ENCODE measurements around the gene ANKRD33B.

The ANKRD33B gene

DNA sequence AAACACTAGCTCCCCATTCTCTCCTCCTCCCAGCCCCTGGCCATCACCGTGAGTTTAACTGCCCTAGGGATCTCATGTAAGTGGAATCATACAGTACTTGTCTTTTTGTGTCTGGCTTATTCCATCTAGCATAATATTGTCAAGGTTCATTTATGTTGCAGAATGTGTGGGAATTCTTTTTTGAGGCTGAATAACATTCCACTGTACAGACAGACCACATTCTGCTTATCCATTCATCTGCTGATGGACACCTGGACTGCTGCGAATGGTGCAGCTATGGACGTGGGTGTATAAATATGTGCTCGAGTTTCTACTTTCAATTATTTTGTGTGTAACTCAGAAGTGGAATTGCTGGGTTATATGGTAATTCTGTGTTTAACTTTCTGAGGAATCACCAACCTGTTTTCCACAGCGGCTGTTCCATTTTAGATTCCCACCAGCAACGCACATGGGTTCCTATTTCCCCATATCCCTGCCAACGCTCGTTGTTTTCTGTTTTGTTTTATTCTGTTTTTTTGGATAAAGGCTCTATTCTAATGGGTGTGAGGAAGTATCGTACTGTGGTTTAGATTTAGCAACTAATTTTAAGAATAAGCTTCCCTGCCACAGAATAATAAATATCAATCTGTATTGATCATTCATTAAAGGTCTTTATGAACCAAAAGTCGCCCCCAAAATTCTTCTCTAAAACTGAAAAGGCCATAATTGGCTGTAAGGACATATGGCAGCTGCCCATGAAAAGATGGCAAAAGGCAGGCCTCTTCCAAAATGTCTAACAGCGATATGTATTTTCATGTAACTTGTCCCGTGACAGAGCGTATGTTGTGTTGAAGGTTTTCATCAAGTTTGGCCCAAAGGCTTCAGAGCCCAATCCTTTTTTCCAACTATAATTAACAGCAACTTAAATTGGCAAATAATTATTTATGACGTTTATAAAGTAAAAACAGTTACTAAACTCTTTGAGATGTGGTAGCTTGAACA, 126.9 kb downstream of the ANKRD33B start:
- Histone ChIP-seq H3K27me3 (ENCODE audit: low read depth, low read length) (no peaks in the 10 kb centered on the region), H3K4me3 (ENCODE audit: low read depth in 1 of 2, low read length in 2 of 2) (no peak overlapping the region), H3K9me3 (ENCODE audit: control insufficient read depth in 1 of 2, low read length in 2 of 2) (no peaks in the 10 kb centered on the region), H3K4me1 (ENCODE audit: control insufficient read depth in 1 of 2, insufficient read depth in 2 of 2, low read length in 2 of 2) (peaks cover 0 to 8% of the 10 kb centered on the region in 2 donors), H3K27ac (ENCODE audit: low read length) (no peak overlapping the region), H3K36me3 (ENCODE audit: control insufficient read depth in 1 of 2, insufficient read depth in 2 of 2, low read length in 2 of 2) (peaks cover 6 to 9% of the 10 kb centered on the region in 2 donors)

DNA sequence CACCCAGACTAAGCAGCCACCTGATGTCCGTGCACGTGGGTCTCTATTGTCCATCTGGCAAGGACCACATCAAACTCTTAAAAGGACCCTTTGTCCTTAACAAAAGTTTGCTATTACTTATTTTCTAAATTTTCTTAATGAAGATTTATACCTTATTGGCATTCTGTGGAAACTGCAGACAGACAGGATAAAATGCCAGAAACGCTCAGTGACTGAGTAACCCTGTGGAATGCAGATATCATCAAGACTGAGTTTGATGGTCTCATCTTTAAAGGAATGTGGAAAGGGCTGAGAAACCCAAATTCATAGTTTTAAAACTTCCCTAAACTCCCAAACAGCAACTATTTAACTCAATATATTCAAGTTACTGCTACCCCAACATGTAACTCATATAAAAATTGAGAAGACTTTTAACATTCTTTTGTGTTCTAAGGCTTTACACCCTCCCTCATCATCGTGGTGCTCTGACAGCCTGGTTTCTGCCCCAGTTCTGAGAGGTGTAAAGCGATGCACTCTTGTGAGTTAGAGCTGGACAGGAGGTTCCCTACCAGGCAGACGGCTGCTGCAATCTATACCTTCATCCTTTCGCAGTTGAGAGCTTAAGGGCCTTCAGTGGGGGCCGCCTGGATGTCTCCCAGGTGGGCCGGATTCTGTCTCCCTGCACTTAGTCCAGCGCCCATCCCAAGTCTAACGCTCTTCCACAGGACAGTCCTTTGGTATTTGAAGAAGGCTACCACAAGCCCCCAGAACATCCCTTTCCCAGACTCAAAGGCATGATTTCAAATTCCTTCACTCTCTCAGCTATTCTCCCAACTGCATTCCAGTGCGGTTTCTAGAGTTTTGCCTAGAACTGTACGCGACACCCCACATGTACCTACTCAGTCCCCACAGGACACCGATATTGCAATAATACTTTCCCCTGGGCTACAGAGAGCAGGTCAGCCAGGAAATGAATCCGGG, 128.2 kb downstream of the ANKRD33B start:
- Histone ChIP-seq H3K36me3 (ENCODE audit: control insufficient read depth in 1 of 2, insufficient read depth in 2 of 2, low read length in 2 of 2) (peaks cover 3 to 9% of the 10 kb centered on the region in 2 donors), H3K27me3 (ENCODE audit: low read depth, low read length) (no peaks in the 10 kb centered on the region), H3K27ac (ENCODE audit: low read length) (no peak overlapping the region), H3K9me3 (ENCODE audit: control insufficient read depth in 1 of 2, low read length in 2 of 2) (no peaks in the 10 kb centered on the region), H3K4me3 (ENCODE audit: low read depth in 1 of 2, low read length in 2 of 2) (no peak overlapping the region), H3K4me1 (ENCODE audit: control insufficient read depth in 1 of 2, insufficient read depth in 2 of 2, low read length in 2 of 2) (peaks cover 0 to 8% of the 10 kb centered on the region in 2 donors)

DNA sequence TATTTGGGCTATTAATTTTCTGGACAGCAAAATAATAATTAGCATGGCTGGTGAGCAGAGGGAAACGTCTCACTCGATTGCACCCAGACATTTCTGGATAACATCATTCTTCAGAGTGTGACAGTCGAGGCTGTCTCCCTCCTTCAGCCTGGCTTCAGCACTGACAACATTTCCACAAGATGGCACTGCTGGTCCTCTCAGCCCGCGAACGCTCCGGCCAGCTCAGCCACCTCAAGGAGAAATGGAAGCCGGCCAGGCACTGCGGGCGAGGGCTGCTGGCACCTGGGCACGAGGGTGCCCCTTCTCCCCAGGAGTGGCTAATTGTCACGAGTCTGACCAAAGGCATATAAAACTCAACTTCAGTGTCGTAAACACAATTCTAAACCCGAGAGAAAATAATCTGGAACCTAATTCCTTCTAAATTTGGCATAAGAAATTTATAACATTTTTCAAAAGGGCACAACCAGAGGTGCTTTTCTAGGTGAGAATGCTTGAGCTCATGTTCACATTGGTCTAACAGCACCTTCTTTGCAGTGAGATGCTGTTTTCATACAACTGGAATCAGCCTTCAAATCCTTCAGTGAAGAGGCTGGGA, 131.3 kb downstream of the ANKRD33B start:
- H3K9me3 ChIP-seq (ENCODE audit: control insufficient read depth in 1 of 2, low read length in 2 of 2) = no peaks in the 10 kb centered on the region
- H3K4me1 ChIP-seq (ENCODE audit: control insufficient read depth in 1 of 2, insufficient read depth in 2 of 2, low read length in 2 of 2) = peaks cover 0 to 8% of the 10 kb centered on the region in 2 donors
- H3K27ac ChIP-seq (ENCODE audit: low read length) = no peak overlapping the region
- H3K4me3 ChIP-seq (ENCODE audit: low read depth in 1 of 2, low read length in 2 of 2) = no peak overlapping the region
- H3K27me3 ChIP-seq (ENCODE audit: low read depth, low read length) = no peaks in the 10 kb centered on the region
- peaks cover 3 to 10% of the 10 kb centered on the region in 2 donors for H3K36me3 ChIP-seq (ENCODE audit: control insufficient read depth in 1 of 2, insufficient read depth in 2 of 2, low read length in 2 of 2)

DNA sequence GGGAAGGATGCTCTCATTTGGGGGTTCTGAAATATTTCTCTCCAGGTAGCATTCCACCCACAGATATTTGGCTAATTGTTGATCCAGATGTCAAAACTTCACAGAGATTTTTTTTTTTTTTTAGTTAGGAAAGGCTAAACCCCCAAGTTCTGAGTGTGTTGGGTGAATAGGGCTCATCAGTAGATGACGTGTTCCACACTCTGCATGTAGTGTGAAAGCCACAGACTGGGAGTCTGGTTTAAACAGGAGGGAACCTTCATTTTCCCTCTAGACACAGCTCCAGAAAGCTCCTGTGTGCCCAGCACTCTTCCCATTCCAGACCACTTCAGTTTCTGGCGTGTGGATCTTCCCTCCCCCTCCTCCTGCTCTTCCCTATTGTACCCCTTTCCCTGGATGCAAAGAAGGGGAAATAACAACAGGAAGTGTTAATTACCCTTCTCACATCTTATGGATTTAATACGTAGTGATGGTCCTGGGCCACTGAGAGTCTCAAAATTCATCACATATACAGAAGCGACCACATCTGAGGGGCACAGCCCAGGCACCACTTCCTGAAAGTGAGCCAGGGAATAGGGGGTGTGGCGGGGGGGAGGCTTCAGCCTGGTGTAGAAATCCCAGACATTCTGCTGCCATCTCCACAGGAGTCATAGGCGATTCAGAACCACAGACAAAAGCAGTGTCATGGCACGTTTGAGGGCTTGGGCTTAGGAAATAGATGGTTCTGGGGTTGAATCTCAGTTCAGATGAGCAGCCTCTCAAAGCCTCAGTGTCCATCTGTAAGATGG, 132.1 kb downstream of the ANKRD33B start:
- H3K27me3 ChIP-seq (ENCODE audit: low read depth, low read length) = no peaks in the 10 kb centered on the region
- H3K9me3 ChIP-seq (ENCODE audit: control insufficient read depth in 1 of 2, low read length in 2 of 2) = no peaks in the 10 kb centered on the region
- H3K36me3 ChIP-seq (ENCODE audit: control insufficient read depth in 1 of 2, insufficient read depth in 2 of 2, low read length in 2 of 2) = peaks cover 3 to 5% of the 10 kb centered on the region in 2 donors
- no peak overlapping the region for H3K27ac ChIP-seq (ENCODE audit: low read length)
- peaks cover 0 to 8% of the 10 kb centered on the region in 2 donors for H3K4me1 ChIP-seq (ENCODE audit: control insufficient read depth in 1 of 2, insufficient read depth in 2 of 2, low read length in 2 of 2)
- H3K4me3 ChIP-seq (ENCODE audit: low read depth in 1 of 2, low read length in 2 of 2) = no peak overlapping the region

DNA sequence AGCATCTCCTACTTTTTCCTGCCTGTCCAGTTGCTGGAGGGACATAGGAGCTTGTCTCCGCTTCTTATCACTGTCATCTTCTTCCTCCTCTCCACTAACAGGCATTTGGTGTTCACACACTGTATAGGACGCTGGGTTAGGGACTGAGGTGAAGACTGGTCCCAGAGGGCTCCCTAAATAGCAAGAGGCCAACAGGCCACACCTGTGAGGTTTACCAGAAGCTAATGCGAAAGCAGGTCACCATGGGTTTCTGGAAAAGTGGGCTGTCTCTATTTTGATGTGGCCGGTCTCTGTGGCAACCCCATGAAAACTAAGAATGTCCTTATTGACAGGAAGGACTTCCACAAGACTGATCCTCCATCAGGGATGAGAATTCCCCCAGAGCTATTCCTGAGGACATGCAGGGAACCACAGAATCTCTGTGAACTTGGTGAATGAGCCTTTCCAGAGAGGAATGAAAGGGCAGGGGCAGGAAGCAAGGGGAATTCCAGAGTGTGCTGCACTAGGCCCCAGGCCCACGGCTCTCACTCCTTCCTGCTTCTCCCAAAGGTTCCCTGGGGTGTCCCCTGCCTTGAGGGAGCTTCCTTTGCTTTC, 135.5 kb downstream of the ANKRD33B start:
- Histone ChIP-seq H3K4me3 (ENCODE audit: low read depth in 1 of 2, low read length in 2 of 2) (no peak overlapping the region), H3K4me1 (ENCODE audit: control insufficient read depth in 1 of 2, insufficient read depth in 2 of 2, low read length in 2 of 2) (peaks cover 3 to 14% of the 10 kb centered on the region in 2 donors), H3K9me3 (ENCODE audit: control insufficient read depth in 1 of 2, low read length in 2 of 2) (no peaks in the 10 kb centered on the region), H3K36me3 (ENCODE audit: control insufficient read depth in 1 of 2, insufficient read depth in 2 of 2, low read length in 2 of 2) (peaks cover 0 to 4% of the 10 kb centered on the region in 2 donors), H3K27me3 (ENCODE audit: low read depth, low read length) (no peaks in the 10 kb centered on the region), H3K27ac (ENCODE audit: low read length) (no peak overlapping the region)

DNA sequence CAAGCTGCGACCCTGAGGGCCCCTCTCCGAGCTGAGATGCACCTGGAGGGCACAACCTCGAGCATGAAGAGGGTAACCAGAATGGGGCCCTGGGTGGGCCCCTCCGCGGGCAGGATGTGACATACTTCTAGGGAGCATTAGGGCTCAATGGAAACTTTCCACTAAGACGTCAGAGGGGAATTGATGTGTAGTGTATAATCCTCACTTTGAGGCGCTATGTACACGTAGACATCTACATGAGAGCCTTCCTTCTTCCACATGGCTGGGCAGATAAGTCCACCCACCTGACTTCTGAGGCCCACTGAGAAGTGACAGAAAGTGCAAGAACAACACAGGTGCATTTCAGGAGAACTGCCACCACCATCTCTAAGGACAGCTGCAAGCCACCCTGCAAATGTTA, 136.1 kb downstream of the ANKRD33B start:
- Histone ChIP-seq H3K4me3 (ENCODE audit: low read depth in 1 of 2, low read length in 2 of 2) (no peak overlapping the region), H3K27ac (ENCODE audit: low read length) (no peak overlapping the region), H3K27me3 (ENCODE audit: low read depth, low read length) (no peaks in the 10 kb centered on the region), H3K36me3 (ENCODE audit: control insufficient read depth in 1 of 2, insufficient read depth in 2 of 2, low read length in 2 of 2) (peaks cover 0 to 4% of the 10 kb centered on the region in 2 donors), H3K9me3 (ENCODE audit: control insufficient read depth in 1 of 2, low read length in 2 of 2) (no peaks in the 10 kb centered on the region), H3K4me1 (ENCODE audit: control insufficient read depth in 1 of 2, insufficient read depth in 2 of 2, low read length in 2 of 2) (peaks cover 3 to 10% of the 10 kb centered on the region in 2 donors)

DNA sequence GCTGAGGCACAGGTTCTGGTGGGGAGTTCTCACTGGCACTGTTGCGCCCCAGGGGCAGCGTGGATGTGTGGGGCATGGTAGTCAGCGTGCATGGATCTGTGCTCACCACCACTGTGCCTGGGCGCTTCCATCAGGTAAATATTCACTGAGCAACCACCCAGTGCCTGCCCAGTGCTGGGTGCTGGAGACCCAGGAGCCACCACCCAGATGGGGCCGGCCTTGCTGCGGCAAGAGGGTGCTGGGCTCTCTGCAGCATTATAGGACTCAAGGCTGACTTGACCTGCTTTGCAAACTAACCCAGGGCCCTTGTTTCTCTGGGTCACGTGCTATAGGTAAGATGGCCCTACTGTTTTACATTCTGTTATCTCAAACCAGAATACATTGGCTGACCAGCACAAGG, 136.6 kb downstream of the ANKRD33B start:
- peaks cover 0 to 4% of the 10 kb centered on the region in 2 donors for H3K36me3 ChIP-seq (ENCODE audit: control insufficient read depth in 1 of 2, insufficient read depth in 2 of 2, low read length in 2 of 2)
- H3K4me3 ChIP-seq (ENCODE audit: low read depth in 1 of 2, low read length in 2 of 2) = no peak overlapping the region
- no peaks in the 10 kb centered on the region for H3K27me3 ChIP-seq (ENCODE audit: low read depth, low read length)
- no peaks in the 10 kb centered on the region for H3K9me3 ChIP-seq (ENCODE audit: control insufficient read depth in 1 of 2, low read length in 2 of 2)
- H3K4me1 ChIP-seq (ENCODE audit: control insufficient read depth in 1 of 2, insufficient read depth in 2 of 2, low read length in 2 of 2) = peaks cover 3 to 6% of the 10 kb centered on the region in 2 donors
- H3K27ac ChIP-seq (ENCODE audit: low read length) = no peak overlapping the region

DNA sequence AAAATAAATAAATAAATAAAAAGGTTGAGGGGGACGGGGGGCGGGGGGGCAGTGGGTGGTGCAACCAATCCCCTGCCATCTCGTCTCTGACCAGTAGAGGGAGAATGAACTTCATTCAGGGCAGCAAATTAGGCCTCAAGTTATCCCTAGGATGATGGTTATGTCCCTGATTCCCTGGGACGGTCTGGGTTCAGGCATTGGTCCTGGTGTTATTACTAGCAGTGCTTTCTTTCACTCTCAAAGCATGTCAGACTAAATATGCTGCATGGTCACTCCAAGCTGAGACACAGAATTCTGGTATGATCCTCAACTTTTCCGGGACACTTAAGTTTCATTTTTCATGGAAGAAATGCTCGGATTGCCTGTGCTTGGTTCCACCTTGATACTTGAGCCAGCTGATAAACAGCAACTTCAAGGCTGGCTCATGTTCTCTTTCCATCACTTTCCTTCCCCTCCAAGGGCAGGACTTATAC, 137.7 kb downstream of the ANKRD33B start:
- Histone ChIP-seq H3K9me3 (ENCODE audit: control insufficient read depth in 1 of 2, low read length in 2 of 2) (no peaks in the 10 kb centered on the region), H3K4me1 (ENCODE audit: control insufficient read depth in 1 of 2, insufficient read depth in 2 of 2, low read length in 2 of 2) (peaks cover 3 to 6% of the 10 kb centered on the region in 2 donors), H3K36me3 (ENCODE audit: control insufficient read depth in 1 of 2, insufficient read depth in 2 of 2, low read length in 2 of 2) (peaks cover 0 to 4% of the 10 kb centered on the region in 2 donors), H3K4me3 (ENCODE audit: low read depth in 1 of 2, low read length in 2 of 2) (no peak overlapping the region), H3K27ac (ENCODE audit: low read length) (no peak overlapping the region), H3K27me3 (ENCODE audit: low read depth, low read length) (no peaks in the 10 kb centered on the region)

DNA sequence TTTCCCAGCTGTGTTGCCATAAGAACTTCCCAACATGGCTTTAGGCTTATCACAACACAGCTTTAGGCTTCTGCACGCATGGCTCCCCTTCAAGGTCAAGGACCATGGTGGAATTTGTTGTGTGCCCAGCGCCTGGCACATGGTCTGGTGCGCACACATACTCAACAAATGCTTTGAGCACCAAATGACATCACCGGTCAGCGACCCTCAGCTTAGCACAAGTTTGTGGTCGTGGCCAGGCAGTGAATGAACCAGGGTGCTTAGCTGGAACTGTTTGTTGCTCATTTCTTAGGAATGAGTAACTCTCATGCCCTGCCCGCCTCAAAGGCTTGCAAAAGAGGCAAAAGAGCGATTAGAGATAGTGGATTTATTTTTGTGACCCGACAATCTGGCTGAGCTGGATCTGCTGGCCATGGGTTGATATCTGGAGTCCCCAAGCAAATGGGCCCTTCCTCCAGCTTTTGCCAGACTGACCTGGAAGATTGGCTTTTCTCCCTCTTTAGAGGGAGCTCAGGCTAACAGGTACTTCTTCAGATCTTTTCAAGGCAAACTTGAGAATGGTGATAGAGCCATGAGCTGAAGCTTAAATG, 138.3 kb downstream of the ANKRD33B start:
- H3K9me3 ChIP-seq (ENCODE audit: control insufficient read depth in 1 of 2, low read length in 2 of 2) = no peaks in the 10 kb centered on the region
- H3K27ac ChIP-seq (ENCODE audit: low read length) = no peak overlapping the region
- no peak overlapping the region for H3K4me3 ChIP-seq (ENCODE audit: low read depth in 1 of 2, low read length in 2 of 2)
- H3K4me1 ChIP-seq (ENCODE audit: control insufficient read depth in 1 of 2, insufficient read depth in 2 of 2, low read length in 2 of 2) = peaks cover 3 to 6% of the 10 kb centered on the region in 2 donors
- peaks cover 0 to 4% of the 10 kb centered on the region in 2 donors for H3K36me3 ChIP-seq (ENCODE audit: control insufficient read depth in 1 of 2, insufficient read depth in 2 of 2, low read length in 2 of 2)
- no peaks in the 10 kb centered on the region for H3K27me3 ChIP-seq (ENCODE audit: low read depth, low read length)

Measured in muscle layer of duodenum (tissue), 2 donors.